Mucosa of rectum (tissue), 2 donors: Measurements from ENCODE around the gene SLC5A1.

ENCODE experiments used
- H3K27ac ChIP-seq, 2 donors: one replicate each; pipeline ENCODE4 v1.7.0; 2013; ENCODE audit warnings: inconsistent platforms in 2 of 2, low read depth in 2 of 2, low read length in 2 of 2
- H3K27me3 ChIP-seq, 2 donors: one replicate each; pipeline ENCODE4 v1.7.0; 2013; ENCODE audit warnings: low read length in 2 of 2; ENCODE audit not compliant: control insufficient read depth in 2 of 2, insufficient read depth in 2 of 2
- H3K36me3 ChIP-seq, 2 donors: one replicate each; pipeline ENCODE4 v1.7.0; 2013; ENCODE audit warnings: low read length in 2 of 2; ENCODE audit not compliant: control insufficient read depth in 2 of 2, insufficient read depth in 2 of 2
- H3K4me1 ChIP-seq, 2 donors: one replicate each; pipeline ENCODE4 v1.7.0; 2013; ENCODE audit warnings: low read length in 2 of 2, mild to moderate bottlenecking in 1 of 2; ENCODE audit not compliant: control insufficient read depth in 2 of 2, insufficient read depth in 2 of 2
- H3K4me3 ChIP-seq, 2 donors: one replicate each; pipeline ENCODE4 v1.7.0; 2013; ENCODE audit warnings: low read length in 2 of 2
- H3K9ac ChIP-seq, 2 donors: one replicate each; pipeline ENCODE4 v1.7.0; 2013; ENCODE audit warnings: low read length in 2 of 2, low read depth in 1 of 2, mild to moderate bottlenecking in 1 of 2
- H3K9me3 ChIP-seq, 2 donors: one replicate each; pipeline ENCODE4 v1.7.0; 2013; ENCODE audit warnings: low read length in 2 of 2; ENCODE audit not compliant: control insufficient read depth in 2 of 2
- donor health status: healthy.
- donor health status: Normal muscosa, but diverticular disease.

SLC5A1 gene

DNA sequence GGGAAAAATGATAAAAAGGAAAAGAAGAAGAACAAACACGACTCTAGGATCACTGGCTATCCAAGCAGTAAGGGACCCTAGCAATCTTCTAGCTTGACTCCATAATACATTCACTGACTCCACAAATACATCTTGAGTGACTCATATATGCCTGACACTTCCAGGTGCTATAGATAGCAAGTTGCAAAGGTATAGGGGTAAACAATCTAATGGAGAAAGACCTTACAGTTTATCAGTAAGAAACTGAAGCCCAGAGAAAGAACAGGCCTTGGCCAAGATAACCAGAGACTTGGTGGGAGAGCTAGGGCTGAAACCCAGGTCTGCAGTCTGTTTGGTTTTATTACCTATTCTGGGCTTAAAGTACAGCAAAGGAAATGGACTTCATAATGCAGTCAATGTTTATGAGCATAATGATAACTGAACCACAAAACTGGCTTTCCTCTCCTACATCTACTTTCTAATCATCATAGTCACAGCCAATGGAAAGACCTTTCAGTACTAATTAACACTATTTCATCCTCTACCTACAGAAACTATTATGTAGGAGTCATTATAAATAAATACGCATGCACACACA is 19.7 kb upstream of the SLC5A1 start:
- Histone ChIP-seq H3K36me3 (no peaks in the 10 kb centered on the region), H3K27ac (no peak overlapping the region)

DNA sequence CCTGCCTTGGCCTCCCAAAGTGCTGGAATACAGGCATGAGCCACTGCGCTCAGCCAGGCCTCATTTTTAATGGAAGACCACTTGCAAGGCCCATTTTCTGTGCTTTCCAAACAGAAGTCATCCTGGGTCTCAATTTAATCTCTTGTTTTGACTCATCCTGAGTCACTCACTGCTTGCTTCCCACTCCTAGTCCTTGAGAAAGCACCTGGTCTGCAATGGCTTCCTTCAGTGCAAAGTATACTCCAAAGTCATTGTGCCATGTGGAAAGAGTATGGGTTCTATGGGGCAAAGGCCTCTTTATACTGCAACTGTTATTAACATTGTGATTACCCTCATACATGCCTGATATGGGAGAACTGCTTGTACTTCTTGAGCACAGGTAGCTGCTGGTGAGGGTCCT is 18.3 kb upstream of the SLC5A1 start:
- Histone ChIP-seq H3K4me3 (no peak overlapping the region), H3K4me1 (no peaks in the 10 kb centered on the region), H3K27me3 (no peaks in the 10 kb centered on the region), H3K27ac (no peak overlapping the region), H3K36me3 (no peaks in the 10 kb centered on the region), H3K9ac (no peak overlapping the region), H3K9me3 (no peaks in the 10 kb centered on the region)

More for the DNA sequence above, 19.7 kb upstream of the SLC5A1 start:
- H3K27me3 ChIP-seq: no peaks in the 10 kb centered on the region
- H3K9me3 ChIP-seq: no peaks in the 10 kb centered on the region
- no peak overlapping the region for H3K9ac ChIP-seq
- H3K4me1 ChIP-seq: no peaks in the 10 kb centered on the region
- no peak overlapping the region for H3K4me3 ChIP-seq

DNA sequence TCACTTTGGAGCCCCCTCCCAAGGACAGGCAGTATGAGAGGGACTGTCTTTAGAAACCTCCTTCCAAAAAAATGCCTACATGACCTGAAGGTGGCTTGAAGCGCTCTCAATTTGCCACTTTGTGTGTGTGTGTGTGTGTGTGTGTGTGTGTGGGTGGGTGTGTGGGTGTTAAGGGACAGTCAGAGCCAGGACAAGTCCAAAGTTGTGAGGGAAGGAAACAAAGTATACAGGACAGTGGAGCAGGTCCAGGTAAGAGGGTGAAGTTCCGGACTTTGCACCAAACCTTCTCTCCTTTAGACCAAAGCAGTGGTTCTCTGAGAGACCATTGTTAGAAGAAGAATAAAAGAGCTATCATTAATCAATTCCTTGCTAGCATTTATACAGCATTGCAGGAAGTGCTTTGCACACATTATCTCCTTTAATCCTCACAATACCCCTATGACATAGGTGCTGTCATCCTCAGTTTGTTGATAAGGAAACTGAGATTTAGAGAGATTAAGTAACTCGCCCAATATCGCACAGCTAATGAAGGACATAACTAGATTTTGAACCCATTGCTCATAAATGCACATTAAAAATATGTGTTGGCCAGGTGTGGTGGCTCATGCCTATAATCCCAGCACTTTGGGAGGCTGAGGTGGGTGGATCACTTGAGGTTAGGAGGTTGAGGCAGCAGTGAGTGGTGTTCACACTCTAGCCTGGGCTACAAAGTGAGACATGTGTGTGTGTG is 12.4 kb upstream of the SLC5A1 start:
- no peak overlapping the region for H3K9ac ChIP-seq
- H3K27ac ChIP-seq: no peak overlapping the region
- H3K4me1 ChIP-seq: no peaks in the 10 kb centered on the region
- H3K4me3 ChIP-seq: no peak overlapping the region
- H3K27me3 ChIP-seq: peaks cover 0 to 3% of the 10 kb centered on the region in 2 donors
- H3K36me3 ChIP-seq: no peaks in the 10 kb centered on the region
- no peaks in the 10 kb centered on the region for H3K9me3 ChIP-seq

DNA sequence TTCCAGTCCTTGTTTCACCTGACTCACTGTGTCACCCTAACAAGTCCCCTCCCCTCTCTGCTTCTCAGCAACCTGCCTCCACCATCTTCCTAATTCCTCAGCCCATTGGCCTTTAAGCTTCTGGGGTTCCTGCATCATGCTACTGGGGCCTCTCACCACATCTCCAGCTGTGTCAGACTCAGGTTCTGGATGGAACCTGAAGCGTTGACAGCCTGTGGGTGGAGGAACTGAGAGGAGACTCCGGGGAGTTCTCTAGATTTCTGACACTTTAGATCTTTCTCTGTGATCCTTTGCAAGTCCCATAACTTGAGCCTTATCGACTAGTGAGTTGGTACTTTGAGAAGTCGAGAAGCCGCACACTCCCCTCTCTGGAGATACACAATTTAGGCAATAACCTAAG is 11.6 kb upstream of the SLC5A1 start:
- H3K4me3 ChIP-seq: no peak overlapping the region
- H3K9ac ChIP-seq: no peak overlapping the region
- peaks cover 0 to 3% of the 10 kb centered on the region in 2 donors for H3K27me3 ChIP-seq
- no peaks in the 10 kb centered on the region for H3K4me1 ChIP-seq
- H3K27ac ChIP-seq: no peak overlapping the region
- no peaks in the 10 kb centered on the region for H3K9me3 ChIP-seq
- no peaks in the 10 kb centered on the region for H3K36me3 ChIP-seq

DNA sequence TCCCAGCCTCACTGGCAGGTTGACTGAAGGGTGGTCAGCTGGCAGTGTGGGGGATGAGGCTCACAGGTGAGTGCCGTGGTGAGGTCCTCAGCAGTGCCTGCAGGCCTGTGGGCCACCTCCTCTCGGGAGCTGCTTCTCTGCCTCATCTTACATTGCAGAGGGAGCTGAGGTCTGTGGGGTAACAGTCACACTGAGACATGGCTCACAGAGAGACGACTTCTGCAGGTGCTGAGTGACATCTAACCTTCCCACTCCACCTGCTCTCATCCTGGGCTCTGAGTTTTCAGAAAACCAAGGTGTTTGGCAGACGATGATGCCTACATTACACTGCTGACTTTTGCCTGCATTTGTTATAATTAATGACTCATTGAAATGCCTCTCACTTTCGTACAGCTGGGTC is 8.8 kb upstream of the SLC5A1 start:
- Histone ChIP-seq H3K27ac (no peak overlapping the region), H3K9me3 (no peaks in the 10 kb centered on the region), H3K27me3 (peaks cover 0 to 3% of the 10 kb centered on the region in 2 donors), H3K9ac (no peak overlapping the region), H3K36me3 (no peaks in the 10 kb centered on the region), H3K4me1 (no peaks in the 10 kb centered on the region), H3K4me3 (no peak overlapping the region)

DNA sequence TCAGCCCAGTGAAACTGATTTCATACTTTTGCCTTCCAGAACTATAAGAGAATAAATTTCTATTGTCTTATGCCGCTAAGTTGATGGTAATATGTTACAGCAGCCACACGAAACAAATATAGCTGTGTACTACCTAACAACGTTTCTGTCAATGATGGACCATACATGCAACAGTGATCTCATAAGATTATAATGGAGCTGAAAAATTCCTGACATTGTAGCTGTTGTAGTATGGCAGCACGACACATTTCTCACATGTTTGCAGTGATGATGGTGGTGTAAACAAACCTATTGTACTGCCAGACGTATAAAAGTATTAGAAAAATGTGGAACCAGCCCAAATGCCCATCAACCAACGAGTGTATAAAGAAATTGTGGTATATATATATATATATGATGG is 5.8 kb upstream of the SLC5A1 start:
- H3K9ac ChIP-seq: no peak overlapping the region

DNA sequence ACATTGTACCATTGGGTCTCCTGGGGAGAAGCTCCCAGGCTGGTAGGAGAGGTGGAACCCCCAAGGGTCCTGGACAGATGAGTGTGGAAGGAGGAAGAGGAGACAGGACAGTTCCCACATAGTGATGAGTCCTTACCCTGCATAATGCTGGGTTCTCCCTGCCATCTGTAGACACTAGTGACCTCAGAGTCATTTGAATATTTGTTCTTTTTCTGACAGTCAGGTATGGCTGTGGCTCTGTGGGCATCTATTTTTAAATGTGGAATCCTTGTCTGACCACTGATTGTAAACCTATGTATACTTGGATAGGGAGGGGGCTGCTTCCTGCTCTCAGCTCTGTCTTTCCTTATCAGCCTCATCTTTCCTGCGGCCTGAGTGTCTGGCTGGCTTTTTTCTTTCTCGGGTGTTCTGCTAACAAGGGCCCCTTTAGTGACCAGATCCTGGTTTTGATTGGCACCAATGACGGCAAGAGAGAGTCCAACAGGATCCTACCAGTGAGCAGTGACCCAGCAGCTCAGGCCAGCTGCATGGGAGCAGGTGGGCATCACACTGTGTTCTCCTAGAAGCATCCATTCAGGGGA is 2.6 kb upstream of the SLC5A1 start:
- H3K9me3 ChIP-seq: no peaks in the 10 kb centered on the region
- peaks cover 14 to 26% of the 10 kb centered on the region in 2 donors for H3K4me1 ChIP-seq
- no peak overlapping the region for H3K4me3 ChIP-seq
- no peak overlapping the region for H3K9ac ChIP-seq
- H3K36me3 ChIP-seq: no peaks in the 10 kb centered on the region
- H3K27ac ChIP-seq: no peak overlapping the region
- H3K27me3 ChIP-seq: peaks cover 0 to 4% of the 10 kb centered on the region in 2 donors

More for the DNA sequence above, 5.8 kb upstream of the SLC5A1 start:
- Histone ChIP-seq H3K4me3 (no peak overlapping the region), H3K9me3 (no peaks in the 10 kb centered on the region), H3K27me3 (no peaks in the 10 kb centered on the region), H3K36me3 (no peaks in the 10 kb centered on the region), H3K27ac (no peak overlapping the region), H3K4me1 (peaks cover 0 to 2% of the 10 kb centered on the region in 2 donors)

DNA sequence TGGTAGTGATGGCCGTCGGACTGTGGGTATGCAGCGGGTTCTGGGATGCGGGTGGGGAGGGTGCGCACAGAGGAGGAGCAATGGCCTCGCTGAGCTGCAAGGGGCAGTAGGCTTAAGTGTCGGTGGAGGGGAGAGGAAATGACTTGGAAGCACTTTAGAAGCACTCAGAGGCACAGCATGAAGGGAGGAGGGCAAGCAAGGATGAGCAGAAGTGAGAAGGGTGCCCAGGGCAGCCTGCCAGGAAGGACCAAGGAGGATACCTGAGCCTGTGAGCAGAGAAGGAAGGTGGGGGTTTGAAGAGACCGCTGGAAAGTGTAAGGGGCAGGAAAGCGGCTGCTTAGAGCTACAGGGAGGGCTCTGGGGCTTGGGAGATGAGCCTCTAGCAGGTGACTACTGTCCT is 330 bp downstream of the SLC5A1 start:
- peak overlapping the region; percentile 60 to 63 for H3K9ac ChIP-seq
- peak overlapping the region; percentile 67 to 70 for H3K4me3 ChIP-seq
- no peaks in the 10 kb centered on the region for H3K9me3 ChIP-seq
- no peaks in the 10 kb centered on the region for H3K36me3 ChIP-seq
- peaks cover 0 to 4% of the 10 kb centered on the region in 2 donors for H3K27me3 ChIP-seq
- H3K4me1 ChIP-seq: peaks cover 17 to 28% of the 10 kb centered on the region in 2 donors
- H3K27ac ChIP-seq: peak overlapping the region; percentile 87 to 88

DNA sequence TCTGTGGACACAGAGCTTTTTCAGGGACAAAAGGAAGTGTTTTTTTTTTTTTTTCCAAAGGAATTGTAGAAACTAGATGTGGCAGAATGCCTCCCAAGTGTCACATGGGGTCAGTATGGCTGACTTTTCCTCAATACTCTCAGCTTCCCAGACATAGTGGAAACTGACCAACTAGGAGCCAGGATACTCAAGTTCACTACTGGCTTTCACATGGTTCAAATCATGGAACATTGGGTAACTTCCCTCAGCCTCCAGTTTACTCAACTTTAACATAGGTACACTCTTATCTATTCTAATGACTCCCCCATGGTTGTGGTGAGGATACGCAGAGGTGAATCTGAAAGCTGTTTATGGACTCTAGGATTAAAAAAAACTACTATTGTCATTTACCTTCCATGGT is 1.4 kb downstream of the SLC5A1 start:
- Histone ChIP-seq H3K4me1 (peaks cover 17 to 28% of the 10 kb centered on the region in 2 donors), H3K27me3 (peaks cover 0 to 4% of the 10 kb centered on the region in 2 donors), H3K9me3 (no peaks in the 10 kb centered on the region), H3K9ac (peak overlapping the region in 1 of 2 donors; percentile 6), H3K4me3 (no peak overlapping the region), H3K36me3 (no peaks in the 10 kb centered on the region), H3K27ac (peak overlapping the region; percentile 87 to 88)

DNA sequence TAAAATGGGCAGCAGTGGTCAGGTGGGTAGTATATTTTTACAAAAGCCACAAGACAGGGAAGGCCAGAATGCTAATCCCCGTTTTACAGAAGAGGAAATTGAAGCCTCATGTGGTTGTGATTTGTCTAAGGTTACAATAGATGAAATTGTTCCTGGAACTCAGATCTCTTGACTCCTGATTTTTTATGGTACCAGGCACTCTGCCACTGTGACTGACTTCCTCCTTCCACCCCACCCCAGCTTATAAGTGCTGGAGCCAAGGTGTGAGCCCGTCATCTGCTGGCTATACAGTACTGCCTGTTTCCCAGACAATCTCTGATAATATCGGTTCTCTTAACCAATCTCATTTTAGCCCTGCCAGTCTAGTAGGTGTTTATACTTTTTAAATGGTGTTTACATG is 1.9 kb downstream of the SLC5A1 start:
- Histone ChIP-seq H3K27me3 (peaks cover 0 to 4% of the 10 kb centered on the region in 2 donors), H3K4me1 (peaks cover 17 to 28% of the 10 kb centered on the region in 2 donors), H3K4me3 (no peak overlapping the region), H3K27ac (peak overlapping the region; percentile 87 to 88), H3K9me3 (no peaks in the 10 kb centered on the region), H3K9ac (peak overlapping the region; percentile 2 to 53), H3K36me3 (no peaks in the 10 kb centered on the region)
